Prostate gland (tissue), 2 donors: Measurements from ENCODE around the gene ADCY1. TPM values are rescaled to one million over a fixed set of nuclear protein-coding genes. Genes with fewer than 3 reads are reported as not detected.

ENCODE experiments used
- DNase-seq: peaks from one replicate; pipeline ENCODE4 v3.0.0-alpha.2; 2019; ENCODE audit warnings: low spot score
- H3K27ac ChIP-seq, 2 donors: fragments of 200-600 bp; sonication (generic); 2 replicates each; pipeline ENCODE4 v1.5.1; 2017 to 2019
- H3K27me3 ChIP-seq: fragments of 200-600 bp; sonication (generic); replicated peaks from 2 replicates; pipeline ENCODE4 v1.5.1; 2019; ENCODE audit not compliant: insufficient read depth
- H3K36me3 ChIP-seq, 2 donors: fragments of 200-600 bp; sonication (generic); 1 replicate in 1 of 2; 2 replicates in 1 of 2; pipeline versions ENCODE4 v1.5.1 to v1.8.1; 2017 to 2019
- H3K4me1 ChIP-seq: fragments of 200-600 bp; sonication (generic); replicated peaks from 2 replicates; pipeline ENCODE4 v1.5.1; 2019
- H3K4me3 ChIP-seq, 2 donors: fragments of 200-600 bp; sonication (generic); 2 replicates each; pipeline ENCODE4 v1.5.1; 2017 to 2019
- H3K9me3 ChIP-seq: fragments of 200-600 bp; sonication (generic); 2 replicates; pipeline ENCODE4 v1.5.1; 2017
- CTCF ChIP-seq, 4 experiments: fragments of 200-600 bp in 2 of 4; fragments of 450-650 bp in 2 of 4; sonication (generic) in 2 of 4; IDR thresholded peaks; 1 replicate in 3 of 4; 2 replicates in 1 of 4; pipeline ENCODE4 v1.5.1; 2016 to 2019; ENCODE audit warnings: antibody characterized with exemption in 4 of 4, mild to moderate bottlenecking in 2 of 4, moderate library complexity in 2 of 4
- POLR2A ChIP-seq: fragments of 450-650 bp; IDR thresholded peaks from one replicate; pipeline ENCODE4 v1.6.1; 2016; ENCODE audit warnings: antibody characterized with exemption, mild to moderate bottlenecking
- POLR2AphosphoS5 ChIP-seq: sonication (generic); formaldehyde crosslinking; IDR thresholded peaks from one replicate; pipeline ENCODE4 v1.6.1; 2017; ENCODE audit warnings: antibody characterized with exemption
- WGBS: methylation state at CpG from one replicate; pipeline ENCODE4 v1.1.5; 2018; 5-methylcytosine and 5-hydroxymethylcytosine counted together
- intact Hi-C: fragments of 100-400 bp; cut with DNase I; formaldehyde crosslinking; loops from one replicate; pipeline ENCODE4 v1.14.2; 2022
- total RNA-seq, 2 donors: library from RNA; depleted of rRNA; stranded (reverse); fragments of >200 nt; gene quantifications; one replicate each; pipeline ENCODE4 v1.1.0, GENCODE V29; 2016

ADCY1 gene
- total RNA-seq, 2 donors from 2014 or later: 4.5 to 17.0 TPM

GRCh38 chr7:45566961-45567360 lies 7.2 kb upstream of the ADCY1 start:
- WGBS: 92% methylated on average over 4 of the region's 4 CpGs
- no peak for DNase-seq

GRCh38 chr7:45567713-45568112 lies 6.5 kb upstream of the ADCY1 start:
- no peaks in the 10 kb centered on the region for H3K9me3 ChIP-seq
- no peak overlapping the region for H3K27ac ChIP-seq
- no peak overlapping the region for H3K4me3 ChIP-seq
- TF ChIP-seq POLR2AphosphoS5 (no peak), POLR2A (no peak), CTCF (IDR thresholded peaks at IDR 0.05) (no peak)
- no peak for DNase-seq
- H3K36me3 ChIP-seq: no peaks in the 10 kb centered on the region
- intact Hi-C loops: no loop called here
- no peaks in the 10 kb centered on the region for H3K4me1 ChIP-seq
- 75% methylated on average over 1 of the region's 1 CpG for WGBS
- no peaks in the 10 kb centered on the region for H3K27me3 ChIP-seq

More at GRCh38 chr7:45566961-45567360, 7.2 kb upstream of the ADCY1 start:
- Histone ChIP-seq H3K9me3 (no peaks in the 10 kb centered on the region), H3K36me3 (no peaks in the 10 kb centered on the region), H3K4me1 (no peaks in the 10 kb centered on the region), H3K27ac (no peak overlapping the region), H3K27me3 (no peaks in the 10 kb centered on the region), H3K4me3 (no peak overlapping the region)
- intact Hi-C loops: no loop called here
- no peak for TF ChIP-seq POLR2AphosphoS5
- no peak for TF ChIP-seq CTCF (IDR thresholded peaks at IDR 0.05)
- no peak for TF ChIP-seq POLR2A

GRCh38 chr7:45568536-45569289 lies 5.5 kb upstream of the ADCY1 start:
- no peak for DNase-seq
- WGBS: 70% methylated on average over 10 of the region's 10 CpGs
- Histone ChIP-seq H3K27ac (no peak overlapping the region), H3K4me3 (no peak overlapping the region), H3K36me3 (no peaks in the 10 kb centered on the region), H3K4me1 (no peaks in the 10 kb centered on the region), H3K27me3 (no peaks in the 10 kb centered on the region), H3K9me3 (no peaks in the 10 kb centered on the region)
- intact Hi-C loops: no loop called here
- TF ChIP-seq CTCF (IDR thresholded peaks at IDR 0.05) (no peak), POLR2AphosphoS5 (no peak), POLR2A (no peak)

- Histone ChIP-seq H3K9me3 (no peaks in the 10 kb centered on the region), H3K36me3 (no peaks in the 10 kb centered on the region), H3K4me3 (no peak overlapping the region), H3K4me1 (no peaks in the 10 kb centered on the region), H3K27ac (no peak overlapping the region), H3K27me3 (no peaks in the 10 kb centered on the region)
- no peak for DNase-seq
- intact Hi-C loops: no loop called here
- no peak for TF ChIP-seq CTCF (IDR thresholded peaks at IDR 0.05)
- no peak for TF ChIP-seq POLR2A
- no peak for TF ChIP-seq POLR2AphosphoS5
- WGBS: 100% methylated on average over 1 of the region's 1 CpG
These were observed 4.9 kb upstream of the ADCY1 start for GRCh38 chr7:45569290-45569685.

GRCh38 chr7:45570797-45571196 lies 3.4 kb upstream of the ADCY1 start:
- DNase-seq: no peak
- no peak overlapping the region for H3K27ac ChIP-seq
- no peaks in the 10 kb centered on the region for H3K9me3 ChIP-seq
- no peak overlapping the region for H3K4me3 ChIP-seq
- intact Hi-C loops: no loop called here
- no peaks in the 10 kb centered on the region for H3K36me3 ChIP-seq
- H3K4me1 ChIP-seq: peaks cover 6% of the 10 kb centered on the region
- no peak for TF ChIP-seq CTCF (IDR thresholded peaks at IDR 0.05)
- TF ChIP-seq POLR2AphosphoS5: no peak
- TF ChIP-seq POLR2A: no peak
- WGBS: 77% methylated on average over 9 of the region's 9 CpGs
- H3K27me3 ChIP-seq: no peaks in the 10 kb centered on the region
